Nephron progenitor cell (in vitro differentiated cells): ENCODE measurements around the gene ANKRD6.

ENCODE experiments used
- DNase-seq: peaks from one replicate; pipeline ENCODE4 v3.0.0; 2021
- H3K27ac Mint-ChIP-seq: 2 replicates; pipeline ENCODE4 v1.8.0; 2021; ENCODE audit warnings: mild to moderate bottlenecking, moderate library complexity, mixed read lengths
- H3K27me3 Mint-ChIP-seq: 2 replicates; pipeline ENCODE4 v1.8.0; 2021; ENCODE audit warnings: mild to moderate bottlenecking, low read depth, mixed read lengths; ENCODE audit not compliant: poor library complexity
- H3K36me3 Mint-ChIP-seq: 2 replicates; pipeline ENCODE4 v1.8.0; 2021; ENCODE audit warnings: low read depth, mixed read lengths
- H3K4me1 Mint-ChIP-seq: 2 replicates; pipeline ENCODE4 v1.8.0; 2021; ENCODE audit warnings: mixed read lengths
- H3K4me3 Mint-ChIP-seq: 2 replicates; pipeline ENCODE4 v1.8.0; 2021; ENCODE audit warnings: mild to moderate bottlenecking, moderate library complexity, mixed read lengths
- H3K9me3 Mint-ChIP-seq: 2 replicates; pipeline ENCODE4 v1.8.0; 2021; ENCODE audit warnings: mild to moderate bottlenecking, moderate library complexity, mixed read lengths
- CTCF ChIP-seq: fragments of 200-600 bp; sonication (generic); IDR thresholded peaks from 2 replicates; pipeline ENCODE4 v1.5.0; 2021; ENCODE audit warnings: antibody characterized with exemption

Gene ANKRD6

GRCh38 chr6:89604653-89605052, 171.7 kb downstream of the ANKRD6 start:
- no peak for TF ChIP-seq CTCF
- peak overlapping the region; percentile 91 for H3K27ac Mint-ChIP-seq
- H3K27me3 Mint-ChIP-seq, result peaks cover 4% of the 10 kb centered on the region
- H3K4me3 Mint-ChIP-seq, result no peak overlapping the region
- no peaks in the 10 kb centered on the region for H3K36me3 Mint-ChIP-seq
- peaks cover 58% of the 10 kb centered on the region for H3K4me1 Mint-ChIP-seq
- no peaks in the 10 kb centered on the region for H3K9me3 Mint-ChIP-seq
- peak; percentile 15 for DNase-seq

GRCh38 chr6:89605861-89606260, 172.9 kb downstream of the ANKRD6 start:
- Mint-ChIP-seq H3K36me3 (peaks cover 4% of the 10 kb centered on the region), H3K9me3 (no peaks in the 10 kb centered on the region), H3K4me3 (no peak overlapping the region), H3K4me1 (peaks cover 55% of the 10 kb centered on the region), H3K27me3 (peaks cover 6% of the 10 kb centered on the region), H3K27ac (no peak overlapping the region)
- no peak for TF ChIP-seq CTCF
- no peak for DNase-seq

- DNase-seq, result peak; percentile 67
- peaks cover 4% of the 10 kb centered on the region for H3K36me3 Mint-ChIP-seq
- peaks cover 10% of the 10 kb centered on the region for H3K27me3 Mint-ChIP-seq
- H3K27ac Mint-ChIP-seq, result no peak overlapping the region
- no peaks in the 10 kb centered on the region for H3K9me3 Mint-ChIP-seq
- H3K4me3 Mint-ChIP-seq, result no peak overlapping the region
- peak; percentile 61 for TF ChIP-seq CTCF
- peaks cover 25% of the 10 kb centered on the region for H3K4me1 Mint-ChIP-seq
Observed at GRCh38 chr6:89610149-89610642, 177.2 kb downstream of the ANKRD6 start.

- no peak overlapping the region for H3K4me3 Mint-ChIP-seq
- H3K27ac Mint-ChIP-seq, result no peak overlapping the region
- TF ChIP-seq CTCF, result no peak
- H3K4me1 Mint-ChIP-seq, result peaks cover 18% of the 10 kb centered on the region
- H3K27me3 Mint-ChIP-seq, result peaks cover 10% of the 10 kb centered on the region
- no peak for DNase-seq
- peaks cover 4% of the 10 kb centered on the region for H3K36me3 Mint-ChIP-seq
- H3K9me3 Mint-ChIP-seq, result no peaks in the 10 kb centered on the region
Observed at GRCh38 chr6:89611666-89612065, 178.7 kb downstream of the ANKRD6 start.

GRCh38 chr6:89612121-89612520, 179.2 kb downstream of the ANKRD6 start:
- peaks cover 10% of the 10 kb centered on the region for H3K27me3 Mint-ChIP-seq
- peaks cover 20% of the 10 kb centered on the region for H3K4me1 Mint-ChIP-seq
- no peak overlapping the region for H3K4me3 Mint-ChIP-seq
- H3K36me3 Mint-ChIP-seq, result peaks cover 6% of the 10 kb centered on the region
- TF ChIP-seq CTCF, result no peak
- peak; percentile 11 for DNase-seq
- peak overlapping the region; percentile 40 for H3K27ac Mint-ChIP-seq
- H3K9me3 Mint-ChIP-seq, result no peaks in the 10 kb centered on the region

GRCh38 chr6:89613790-89614189, 180.8 kb downstream of the ANKRD6 start:
- peaks cover 10% of the 10 kb centered on the region for H3K36me3 Mint-ChIP-seq
- peaks cover 8% of the 10 kb centered on the region for H3K27me3 Mint-ChIP-seq
- TF ChIP-seq CTCF, result no peak
- peaks cover 30% of the 10 kb centered on the region for H3K4me1 Mint-ChIP-seq
- DNase-seq, result no peak
- H3K27ac Mint-ChIP-seq, result no peak overlapping the region
- H3K9me3 Mint-ChIP-seq, result no peaks in the 10 kb centered on the region
- no peak overlapping the region for H3K4me3 Mint-ChIP-seq
